Fibroblast of lung (primary cell): ENCODE results near the gene ZBTB9. TPM values are rescaled to one million over a fixed set of nuclear protein-coding genes. Genes with fewer than 3 reads are reported as not detected.

Experiments
- DNase-seq, 2 donors: peaks; one replicate each; pipeline versions ENCODE4 v3.0.0 to v3.0.0-alpha.2; 2010; ENCODE audit warnings: low read depth in 2 of 2
- H2AFZ ChIP-seq: 2 replicates; pipeline ENCODE4 v1.5.1; 2012; ENCODE audit warnings: low read length, control low read depth, inconsistent platforms
- H3K27ac ChIP-seq: 2 replicates; pipeline ENCODE4 v1.5.1; 2011; ENCODE audit warnings: low read length, control low read depth; ENCODE audit not compliant: insufficient read depth
- H3K27me3 ChIP-seq: 2 replicates; pipeline ENCODE4 v1.5.1; 2011; ENCODE audit warnings: mild to moderate bottlenecking, low read length; ENCODE audit not compliant: control insufficient read depth, insufficient read depth
- H3K36me3 ChIP-seq: 2 replicates; pipeline ENCODE4 v1.5.1; 2011; ENCODE audit warnings: low read length; ENCODE audit not compliant: control insufficient read depth, insufficient read depth
- H3K4me1 ChIP-seq: 2 replicates; pipeline ENCODE4 v1.5.1; 2011; ENCODE audit warnings: low read length; ENCODE audit not compliant: control insufficient read depth, insufficient read depth; ENCODE audit errors: extremely low read depth
- H3K4me2 ChIP-seq: 2 replicates; pipeline ENCODE4 v1.5.1; 2011; ENCODE audit warnings: low read length, control low read depth; ENCODE audit not compliant: insufficient read depth; ENCODE audit errors: extremely low read depth
- H3K4me3 ChIP-seq, 4 experiments: fragments of 200-600 bp in 1 of 4; sonication (generic) in 1 of 4; replicated peaks in 1 of 4; 2 replicates each; pipeline ENCODE4 v1.5.1; 2011 to 2016; ENCODE audit warnings: low read length in 4 of 4, low read depth in 3 of 4, mild to moderate bottlenecking in 3 of 4, control low read depth in 2 of 4, inconsistent platforms in 1 of 4, mixed read lengths in 1 of 4; ENCODE audit not compliant: insufficient read depth in 1 of 4; ENCODE audit errors: control extremely low read depth in 1 of 4
- H3K79me2 ChIP-seq: 2 replicates; pipeline ENCODE4 v1.5.1; 2012; ENCODE audit warnings: mild to moderate bottlenecking, low read length, inconsistent platforms; ENCODE audit not compliant: control insufficient read depth, insufficient read depth
- H3K9ac ChIP-seq: 2 replicates; pipeline ENCODE4 v1.5.1; 2011; ENCODE audit warnings: mild to moderate bottlenecking, low read length, control low read depth; ENCODE audit not compliant: insufficient read depth
- H3K9me3 ChIP-seq: 2 replicates; pipeline ENCODE4 v1.5.1; 2012; ENCODE audit warnings: low read depth, low read length; ENCODE audit not compliant: control insufficient read depth, insufficient read depth
- H4K20me1 ChIP-seq: 2 replicates; pipeline ENCODE4 v1.5.1; 2011; ENCODE audit warnings: low read length; ENCODE audit not compliant: control insufficient read depth, insufficient read depth; ENCODE audit errors: extremely low read depth
- EZH2 ChIP-seq: IDR thresholded peaks from 2 replicates; pipeline ENCODE4 v1.5.1; 2012; ENCODE audit warnings: low read length, control low read depth, mild to moderate bottlenecking; ENCODE audit errors: missing control alignments
- polyA plus RNA-seq, 2 donors: library from polyadenylated mRNA; depleted of rRNA in 1 of 2; stranded (reverse) in 1 of 2; unstranded in 1 of 2; fragments of >200 nt; gene quantifications; 2 replicates each; pipeline ENCODE4 v1.2.1, GENCODE V29; 2011 to 2012; ENCODE audit warnings: missing spikeins in 1 of 2
- total RNA-seq: library from RNA; depleted of rRNA; stranded (reverse); fragments of >200 nt; gene quantifications from 2 replicates; pipeline ENCODE4 v1.2.1, GENCODE V29; 2014
- TF ChIP-seq, protein P1 (sequence below), 2 donors: IDR thresholded peaks in 1 of 2; conservative IDR thresholded peaks in 1 of 2; 1 replicate in 1 of 2; 2 replicates in 1 of 2; pipeline ENCODE4 v1.5.1; 2011 to 2012; ENCODE audit warnings: low read length in 2 of 2, control low read depth in 1 of 2, inconsistent platforms in 1 of 2, low read depth in 1 of 2, mild to moderate bottlenecking in 1 of 2

The ZBTB9 gene
- total and polyA plus RNA-seq, 2 donors (not counting 1 experiment from before 2014, with no cell fraction given) = 4.1 to 5.2 TPM

DNA sequence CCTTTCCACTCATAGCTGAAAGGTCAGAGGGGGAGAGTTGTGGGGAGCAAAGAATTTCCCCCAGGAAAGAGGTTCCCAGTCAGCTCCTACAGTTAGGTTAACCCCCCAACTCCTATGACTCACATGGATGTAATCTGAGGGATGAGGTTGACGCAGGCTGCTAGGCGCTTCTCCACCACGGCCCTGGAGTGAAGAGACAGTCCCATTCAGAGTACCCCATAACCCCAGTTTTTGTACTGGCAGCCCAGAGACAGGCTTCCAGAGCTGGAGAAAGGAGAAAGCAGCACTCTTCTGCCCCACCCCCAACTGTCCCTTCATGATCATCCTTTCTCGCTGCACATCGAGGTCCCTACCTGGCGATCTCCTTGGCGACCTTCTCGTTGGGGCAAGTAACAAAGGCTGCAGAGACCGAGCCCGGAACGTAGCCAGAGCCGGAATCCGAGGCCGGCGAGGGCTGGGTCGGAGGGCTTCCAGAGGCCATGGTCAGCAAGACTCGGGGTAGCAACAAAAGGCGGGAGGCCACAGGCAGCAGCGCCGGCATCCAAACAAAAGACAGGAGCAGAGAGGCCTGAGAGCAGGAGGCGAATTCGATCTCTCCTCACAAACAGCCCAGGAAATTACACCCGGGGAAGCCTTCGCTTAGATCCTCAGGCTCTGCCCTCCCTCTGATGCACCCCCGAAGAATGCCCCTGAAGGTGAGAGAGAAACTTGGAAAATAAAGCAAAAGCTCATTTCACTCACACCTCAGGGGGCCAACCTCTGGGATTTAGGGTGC, 37.1 kb upstream of the ZBTB9 start:
- Histone ChIP-seq H2AFZ (no peak overlapping the region), H4K20me1 (no peaks in the 10 kb centered on the region), H3K9me3 (no peaks in the 10 kb centered on the region), H3K4me1 (peaks cover 24% of the 10 kb centered on the region), H3K27me3 (no peaks in the 10 kb centered on the region), H3K4me3 (peak overlapping the region; percentile 77 to 95 (median 83)), H3K4me2 (peak overlapping the region; percentile 85), H3K79me2 (peaks cover 55% of the 10 kb centered on the region), H3K27ac (peak overlapping the region; percentile 100), H3K36me3 (peaks cover 7% of the 10 kb centered on the region), H3K9ac (peak overlapping the region; percentile 93)
- TF ChIP-seq, protein P1, sequence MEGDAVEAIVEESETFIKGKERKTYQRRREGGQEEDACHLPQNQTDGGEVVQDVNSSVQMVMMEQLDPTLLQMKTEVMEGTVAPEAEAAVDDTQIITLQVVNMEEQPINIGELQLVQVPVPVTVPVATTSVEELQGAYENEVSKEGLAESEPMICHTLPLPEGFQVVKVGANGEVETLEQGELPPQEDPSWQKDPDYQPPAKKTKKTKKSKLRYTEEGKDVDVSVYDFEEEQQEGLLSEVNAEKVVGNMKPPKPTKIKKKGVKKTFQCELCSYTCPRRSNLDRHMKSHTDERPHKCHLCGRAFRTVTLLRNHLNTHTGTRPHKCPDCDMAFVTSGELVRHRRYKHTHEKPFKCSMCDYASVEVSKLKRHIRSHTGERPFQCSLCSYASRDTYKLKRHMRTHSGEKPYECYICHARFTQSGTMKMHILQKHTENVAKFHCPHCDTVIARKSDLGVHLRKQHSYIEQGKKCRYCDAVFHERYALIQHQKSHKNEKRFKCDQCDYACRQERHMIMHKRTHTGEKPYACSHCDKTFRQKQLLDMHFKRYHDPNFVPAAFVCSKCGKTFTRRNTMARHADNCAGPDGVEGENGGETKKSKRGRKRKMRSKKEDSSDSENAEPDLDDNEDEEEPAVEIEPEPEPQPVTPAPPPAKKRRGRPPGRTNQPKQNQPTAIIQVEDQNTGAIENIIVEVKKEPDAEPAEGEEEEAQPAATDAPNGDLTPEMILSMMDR (conservative IDR thresholded peaks at IDR 0.05 in 1 of 2, IDR thresholded peaks at IDR 0.05 in 1 of 2; ENCODE audit: low read depth in 1 of 2, low read length in 2 of 2) = no peak
- no peak for TF ChIP-seq EZH2
- peak; percentile 72 to 89 for DNase-seq

DNA sequence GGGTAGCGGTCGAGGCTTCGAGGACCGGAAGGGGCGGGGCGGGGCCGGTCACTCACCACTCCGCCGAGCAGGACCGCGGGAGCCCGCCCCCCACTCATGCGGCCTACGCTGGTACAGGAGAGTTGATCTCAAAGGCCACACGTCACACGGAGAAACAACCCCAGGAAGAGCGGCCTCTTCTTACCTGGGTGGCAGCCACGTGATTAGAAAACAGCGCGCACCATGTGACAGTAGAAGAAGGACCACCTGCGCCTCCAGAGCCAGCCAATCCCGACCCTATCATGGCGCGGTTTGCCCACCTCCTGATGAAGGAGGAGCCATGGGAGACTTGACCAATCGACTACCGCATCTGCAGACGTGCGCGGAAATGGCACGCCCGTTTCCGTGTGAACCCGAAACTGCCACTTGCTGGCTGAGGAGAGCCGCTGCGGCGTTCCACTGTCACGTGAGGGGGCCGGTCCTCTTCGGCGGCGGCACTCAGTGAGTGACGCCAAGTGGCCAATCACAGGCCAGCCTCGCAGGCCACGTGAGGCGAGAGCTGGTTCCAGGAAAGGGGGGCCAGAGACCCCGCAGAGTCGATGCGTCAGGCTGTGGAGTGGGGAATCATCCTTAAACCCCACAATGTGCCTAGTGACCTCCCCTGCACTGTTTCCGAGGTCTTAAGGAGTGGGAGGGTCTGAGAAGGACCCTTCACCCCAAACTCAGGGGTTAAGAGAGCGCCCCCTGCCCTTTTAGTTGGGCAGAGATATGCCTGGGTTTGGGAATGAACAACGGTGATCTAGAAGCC, 36.3 kb upstream of the ZBTB9 start, which contains the start of gene CUTA:
CUTA (minus strand) TSS at position 205 of the 787 bp plus-strand sequence; CDS start at position 98, 107 bp downstream.
- Histone ChIP-seq H3K27ac (peak within 1 kb of the TSS; percentile 100), H3K27me3 (no peaks in the 10 kb centered on the region), H3K4me1 (peaks cover 24% of the 10 kb centered on the region), H3K4me2 (peak within 1 kb of the TSS; percentile 94), H3K9me3 (no peaks in the 10 kb centered on the region), H3K36me3 (peaks cover 7% of the 10 kb centered on the region), H3K79me2 (peaks cover 49% of the 10 kb centered on the region), H3K9ac (peak within 1 kb of the TSS; percentile 93), H3K4me3 (peak within 1 kb of the TSS; percentile 77 to 95 (median 83)), H4K20me1 (no peaks in the 10 kb centered on the region), H2AFZ (peak within 1 kb of the TSS; percentile 54)
- TF ChIP-seq, protein P1 (conservative IDR thresholded peaks at IDR 0.05 in 1 of 2, IDR thresholded peaks at IDR 0.05 in 1 of 2; ENCODE audit: low read depth in 1 of 2, low read length in 2 of 2) = peak; percentile 10 to 19
- TF ChIP-seq EZH2 = no peak
- DNase-seq = peak; percentile 100

DNA sequence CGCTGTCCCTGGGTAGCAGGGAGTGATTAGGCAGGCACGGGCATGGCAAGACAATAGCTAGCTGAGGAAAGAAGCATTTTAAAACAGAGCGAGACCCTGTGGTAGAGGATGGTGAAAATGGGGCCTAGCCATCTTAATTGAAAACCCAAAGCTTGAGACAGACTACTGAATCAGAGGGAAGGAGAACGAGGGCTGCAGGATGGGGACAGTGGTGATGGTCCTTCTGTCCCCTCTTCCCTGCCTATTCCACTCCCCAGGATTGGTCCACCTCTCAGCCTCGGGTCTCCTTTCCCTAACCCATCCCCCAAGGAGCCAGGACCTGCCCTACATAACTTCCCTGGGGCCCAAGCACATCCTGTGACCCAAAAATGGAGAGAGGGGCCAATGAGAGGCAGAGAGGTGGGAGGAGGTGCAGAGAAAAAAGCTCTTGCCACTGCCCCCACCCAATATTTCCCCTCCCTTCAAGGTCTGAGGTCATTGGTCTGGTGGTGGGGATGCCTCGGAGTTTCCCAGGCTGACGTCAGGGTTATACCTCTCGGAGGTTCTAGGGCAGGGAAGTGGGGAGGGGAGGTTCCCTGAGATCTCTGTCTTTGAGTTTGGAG, 35.6 kb upstream of the ZBTB9 start:
- peak overlapping the region; percentile 100 for H3K27ac ChIP-seq
- DNase-seq = peak in 1 of 2 donors; percentile 36
- peaks cover 24% of the 10 kb centered on the region for H3K4me1 ChIP-seq
- H3K9ac ChIP-seq = peak overlapping the region; percentile 75
- peaks cover 43% of the 10 kb centered on the region for H3K79me2 ChIP-seq
- H3K4me3 ChIP-seq = peak overlapping the region; percentile 25 to 53 (median 40)
- H4K20me1 ChIP-seq = no peaks in the 10 kb centered on the region
- peak overlapping the region; percentile 54 for H2AFZ ChIP-seq
- H3K9me3 ChIP-seq = no peaks in the 10 kb centered on the region
- no peak for TF ChIP-seq EZH2
- TF ChIP-seq, protein P1 (conservative IDR thresholded peaks at IDR 0.05 in 1 of 2, IDR thresholded peaks at IDR 0.05 in 1 of 2; ENCODE audit: low read depth in 1 of 2, low read length in 2 of 2) = no peak
- H3K27me3 ChIP-seq = no peaks in the 10 kb centered on the region
- H3K4me2 ChIP-seq = peak overlapping the region; percentile 94
- peaks cover 9% of the 10 kb centered on the region for H3K36me3 ChIP-seq
